NT2/D1 (cell line): ENCODE results near the gene OR51B6.

ENCODE experiments used
- SUZ12 ChIP-seq: IDR thresholded peaks from 2 replicates; pipeline ENCODE4 v1.6.1; 2011; ENCODE audit not compliant: insufficient read length, insufficient read depth; ENCODE audit errors: extremely low read depth
- YY1 ChIP-seq: IDR thresholded peaks from 2 replicates; pipeline ENCODE4 v1.6.1; 2011; ENCODE audit not compliant: insufficient read length, insufficient read depth
- ZNF274 ChIP-seq: IDR thresholded peaks from 2 replicates; pipeline ENCODE4 v1.6.1; 2011; ENCODE audit warnings: mild to moderate bottlenecking, low read depth, low read length

GRCh38 chr11:5317292-5317691 lies 34.0 kb upstream of the OR51B6 start:
- TF ChIP-seq ZNF274 (no peak), SUZ12 (no peak), YY1 (no peak)
